HEK293 (cell line): ENCODE data around the gene HAT1.

ENCODE experiments used
- HOXC10 ChIP-seq: sonication (generic); formaldehyde crosslinking; IDR thresholded peaks from 2 replicates; pipeline ENCODE4 v1.8.1; 2023; ENCODE audit warnings: mild to moderate bottlenecking, missing genetic modification reagents
- HOXD13 ChIP-seq: sonication (generic); formaldehyde crosslinking; IDR thresholded peaks from 2 replicates; pipeline ENCODE4 v1.8.0; 2022; ENCODE audit warnings: missing genetic modification reagents, borderline replicate concordance
- KLF8 ChIP-seq: fragments of 450-650 bp; formaldehyde crosslinking; IDR thresholded peaks from 2 replicates; pipeline ENCODE4 v1.5.1; 2016; ENCODE audit warnings: missing biosample characterization, missing genetic modification characterization
- YY2 ChIP-seq: fragments of 450-650 bp; formaldehyde crosslinking; IDR thresholded peaks from 2 replicates; pipeline ENCODE4 v1.5.1; 2016; ENCODE audit warnings: missing biosample characterization, missing genetic modification characterization
- ZNF10 ChIP-seq: fragments of 450-650 bp; formaldehyde crosslinking; IDR thresholded peaks from 2 replicates; pipeline ENCODE4 v1.5.1; 2017; ENCODE audit warnings: missing biosample characterization, missing genetic modification characterization
- ZNF184 ChIP-seq: fragments of 450-650 bp; IDR thresholded peaks from 2 replicates; pipeline ENCODE4 v1.5.1; 2018; ENCODE audit warnings: missing biosample characterization, mild to moderate bottlenecking, missing genetic modification characterization
- ZNF19 ChIP-seq: fragments of 450-650 bp; formaldehyde crosslinking; IDR thresholded peaks from 2 replicates; pipeline ENCODE4; 2016; ENCODE audit warnings: missing biosample characterization, missing genetic modification characterization, low read depth
- ZNF335 ChIP-seq: fragments of 450-650 bp; formaldehyde crosslinking; conservative IDR thresholded peaks from 2 replicates; pipeline ENCODE4 v1.5.1; 2016; ENCODE audit warnings: missing biosample characterization, missing genetic modification characterization
- ZNF391 ChIP-seq: fragments of 450-650 bp; formaldehyde crosslinking; IDR thresholded peaks from 2 replicates; pipeline ENCODE4 v1.5.1; 2016; ENCODE audit warnings: low read depth, missing biosample characterization, missing genetic modification characterization, borderline replicate concordance
- ZNF600 ChIP-seq: fragments of 450-650 bp; formaldehyde crosslinking; IDR thresholded peaks from 2 replicates; pipeline ENCODE4 v1.5.1; 2016; ENCODE audit warnings: missing biosample characterization, missing genetic modification characterization
- ZNF626 ChIP-seq: fragments of 450-650 bp; sonication (Bioruptor Pico); formaldehyde crosslinking; IDR thresholded peaks from 2 replicates; pipeline ENCODE4 v1.5.1; 2018; ENCODE audit warnings: missing biosample characterization, missing genetic modification characterization, inconsistent platforms
- ZNF660 ChIP-seq: fragments of 450-650 bp; IDR thresholded peaks from 2 replicates; pipeline ENCODE4 v1.5.1; 2018; ENCODE audit warnings: missing biosample characterization, mild to moderate bottlenecking, missing genetic modification characterization
- ZNF707 ChIP-seq: fragments of 450-650 bp; formaldehyde crosslinking; IDR thresholded peaks from 2 replicates; pipeline ENCODE4 v1.5.1; 2016; ENCODE audit warnings: missing biosample characterization, missing genetic modification characterization
- ZNF830 ChIP-seq: fragments of 450-650 bp; IDR thresholded peaks from 2 replicates; pipeline ENCODE4 v1.5.0; 2018; ENCODE audit warnings: missing biosample characterization, missing genetic modification characterization, low read depth, mild to moderate bottlenecking, moderate library complexity
- TF ChIP-seq, protein P1 (sequence below): fragments of 450-650 bp; formaldehyde crosslinking; IDR thresholded peaks from 2 replicates; pipeline ENCODE4 v1.5.1; 2016; ENCODE audit warnings: missing biosample characterization, missing genetic modification characterization
- TF ChIP-seq, protein P2 (sequence below): fragments of 450-650 bp; formaldehyde crosslinking; IDR thresholded peaks from 2 replicates; pipeline ENCODE4 v1.5.1; 2017; ENCODE audit warnings: missing biosample characterization, missing genetic modification characterization
- TF ChIP-seq, protein P3 (sequence below): fragments of 450-650 bp; formaldehyde crosslinking; IDR thresholded peaks from 2 replicates; pipeline ENCODE4 v1.5.1; 2017; ENCODE audit warnings: missing biosample characterization, mild to moderate bottlenecking, missing genetic modification characterization, moderate library complexity
- TF ChIP-seq, protein P4 (sequence below): fragments of 450-650 bp; formaldehyde crosslinking; IDR thresholded peaks from 2 replicates; pipeline ENCODE4 v1.5.1; 2016; ENCODE audit warnings: missing biosample characterization, missing genetic modification characterization, low read depth
- TF ChIP-seq, protein P5 (sequence below): fragments of 450-650 bp; formaldehyde crosslinking; conservative IDR thresholded peaks from 2 replicates; pipeline ENCODE4 v1.5.1; 2016; ENCODE audit warnings: low read depth, missing biosample characterization, missing genetic modification characterization
- TF ChIP-seq, protein P6 (sequence below): fragments of 450-650 bp; formaldehyde crosslinking; IDR thresholded peaks from 2 replicates; pipeline ENCODE4 v1.5.1; 2016; ENCODE audit warnings: missing biosample characterization, missing genetic modification characterization

The HAT1 gene

DNA sequence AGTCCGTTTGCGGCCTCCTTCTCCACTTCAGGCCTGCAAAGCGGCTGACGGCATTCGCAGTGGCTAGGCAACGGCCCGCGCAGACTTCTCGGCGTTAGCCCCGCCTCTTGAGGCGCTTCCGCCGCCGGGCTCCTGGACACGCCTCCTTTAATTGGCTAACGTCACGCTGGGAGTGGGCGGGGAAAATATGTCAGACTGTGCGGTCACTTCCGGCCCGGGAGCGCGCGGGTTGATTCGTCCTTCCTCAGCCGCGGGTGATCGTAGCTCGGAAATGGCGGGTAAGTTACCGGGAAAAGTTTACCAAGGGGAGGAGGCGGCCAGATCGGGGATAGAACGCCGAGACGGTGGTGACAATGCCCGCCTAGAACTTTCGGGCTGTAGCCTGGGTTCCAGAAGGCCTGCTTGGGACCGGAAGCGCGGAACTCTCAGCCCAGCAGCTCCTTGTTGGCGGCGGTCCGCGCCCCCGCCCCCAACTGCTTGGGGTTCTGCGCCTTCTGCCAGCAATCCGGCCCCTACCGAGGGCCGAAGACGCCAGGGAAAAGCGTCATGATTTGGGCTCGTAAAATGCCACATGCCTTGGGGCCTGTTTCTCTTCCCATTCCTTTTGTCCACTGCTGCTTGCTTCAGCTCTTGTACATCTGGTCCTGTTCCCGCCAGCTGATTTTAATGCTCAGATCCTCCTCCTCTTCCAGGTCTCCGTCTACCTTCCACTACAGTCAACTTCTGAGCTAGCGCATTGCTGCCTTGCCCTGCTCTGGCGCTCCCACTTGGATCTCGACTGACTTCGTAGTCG, at the start of gene HAT1 (continued):
- no peak for TF ChIP-seq ZNF830 (tag by site-specific recombination)
- no peak for TF ChIP-seq HOXC10
- TF ChIP-seq, protein P1, sequence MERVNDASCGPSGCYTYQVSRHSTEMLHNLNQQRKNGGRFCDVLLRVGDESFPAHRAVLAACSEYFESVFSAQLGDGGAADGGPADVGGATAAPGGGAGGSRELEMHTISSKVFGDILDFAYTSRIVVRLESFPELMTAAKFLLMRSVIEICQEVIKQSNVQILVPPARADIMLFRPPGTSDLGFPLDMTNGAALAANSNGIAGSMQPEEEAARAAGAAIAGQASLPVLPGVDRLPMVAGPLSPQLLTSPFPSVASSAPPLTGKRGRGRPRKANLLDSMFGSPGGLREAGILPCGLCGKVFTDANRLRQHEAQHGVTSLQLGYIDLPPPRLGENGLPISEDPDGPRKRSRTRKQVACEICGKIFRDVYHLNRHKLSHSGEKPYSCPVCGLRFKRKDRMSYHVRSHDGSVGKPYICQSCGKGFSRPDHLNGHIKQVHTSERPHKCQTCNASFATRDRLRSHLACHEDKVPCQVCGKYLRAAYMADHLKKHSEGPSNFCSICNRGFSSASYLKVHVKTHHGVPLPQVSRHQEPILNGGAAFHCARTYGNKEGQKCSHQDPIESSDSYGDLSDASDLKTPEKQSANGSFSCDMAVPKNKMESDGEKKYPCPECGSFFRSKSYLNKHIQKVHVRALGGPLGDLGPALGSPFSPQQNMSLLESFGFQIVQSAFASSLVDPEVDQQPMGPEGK (tag by site-specific recombination) = peak; percentile 82
- peak; percentile 70 for TF ChIP-seq ZNF660
- peak; percentile 72; the same call in 1 of the 2 replicates for TF ChIP-seq KLF8 (tag by site-specific recombination)
- TF ChIP-seq YY2 = 0 out of 2 replicates have a peak, but pooled peaks have one; percentile 57
- TF ChIP-seq ZNF600 (tag by site-specific recombination) = peak; percentile 69
- TF ChIP-seq, protein P2, sequence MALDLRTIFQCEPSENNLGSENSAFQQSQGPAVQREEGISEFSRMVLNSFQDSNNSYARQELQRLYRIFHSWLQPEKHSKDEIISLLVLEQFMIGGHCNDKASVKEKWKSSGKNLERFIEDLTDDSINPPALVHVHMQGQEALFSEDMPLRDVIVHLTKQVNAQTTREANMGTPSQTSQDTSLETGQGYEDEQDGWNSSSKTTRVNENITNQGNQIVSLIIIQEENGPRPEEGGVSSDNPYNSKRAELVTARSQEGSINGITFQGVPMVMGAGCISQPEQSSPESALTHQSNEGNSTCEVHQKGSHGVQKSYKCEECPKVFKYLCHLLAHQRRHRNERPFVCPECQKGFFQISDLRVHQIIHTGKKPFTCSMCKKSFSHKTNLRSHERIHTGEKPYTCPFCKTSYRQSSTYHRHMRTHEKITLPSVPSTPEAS (tag by site-specific recombination) = no peak; the same call in 1 of the 2 replicates
- no peak for TF ChIP-seq ZNF391 (tag by site-specific recombination)
- TF ChIP-seq ZNF10 = peak; percentile 34; the same call in 1 of the 2 replicates
- TF ChIP-seq ZNF335 (tag by site-specific recombination) = peak; percentile 73
- no peak for TF ChIP-seq ZNF184 (tag by site-specific recombination)
- no peak for TF ChIP-seq ZNF19
- peak; percentile 64; the same call in 1 of the 2 replicates for TF ChIP-seq HOXD13 (CRISPR knock-in tag)
- TF ChIP-seq ZNF626 (tag by site-specific recombination) = no peak
- TF ChIP-seq, protein P3, sequence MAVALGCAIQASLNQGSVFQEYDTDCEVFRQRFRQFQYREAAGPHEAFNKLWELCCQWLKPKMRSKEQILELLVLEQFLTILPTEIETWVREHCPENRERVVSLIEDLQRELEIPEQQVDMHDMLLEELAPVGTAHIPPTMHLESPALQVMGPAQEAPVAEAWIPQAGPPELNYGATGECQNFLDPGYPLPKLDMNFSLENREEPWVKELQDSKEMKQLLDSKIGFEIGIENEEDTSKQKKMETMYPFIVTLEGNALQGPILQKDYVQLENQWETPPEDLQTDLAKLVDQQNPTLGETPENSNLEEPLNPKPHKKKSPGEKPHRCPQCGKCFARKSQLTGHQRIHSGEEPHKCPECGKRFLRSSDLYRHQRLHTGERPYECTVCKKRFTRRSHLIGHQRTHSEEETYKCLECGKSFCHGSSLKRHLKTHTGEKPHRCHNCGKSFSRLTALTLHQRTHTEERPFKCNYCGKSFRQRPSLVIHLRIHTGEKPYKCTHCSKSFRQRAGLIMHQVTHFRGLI (tag by site-specific recombination) = 0 out of 2 replicates have a peak, but pooled peaks have one; percentile 16
- TF ChIP-seq, protein P4, sequence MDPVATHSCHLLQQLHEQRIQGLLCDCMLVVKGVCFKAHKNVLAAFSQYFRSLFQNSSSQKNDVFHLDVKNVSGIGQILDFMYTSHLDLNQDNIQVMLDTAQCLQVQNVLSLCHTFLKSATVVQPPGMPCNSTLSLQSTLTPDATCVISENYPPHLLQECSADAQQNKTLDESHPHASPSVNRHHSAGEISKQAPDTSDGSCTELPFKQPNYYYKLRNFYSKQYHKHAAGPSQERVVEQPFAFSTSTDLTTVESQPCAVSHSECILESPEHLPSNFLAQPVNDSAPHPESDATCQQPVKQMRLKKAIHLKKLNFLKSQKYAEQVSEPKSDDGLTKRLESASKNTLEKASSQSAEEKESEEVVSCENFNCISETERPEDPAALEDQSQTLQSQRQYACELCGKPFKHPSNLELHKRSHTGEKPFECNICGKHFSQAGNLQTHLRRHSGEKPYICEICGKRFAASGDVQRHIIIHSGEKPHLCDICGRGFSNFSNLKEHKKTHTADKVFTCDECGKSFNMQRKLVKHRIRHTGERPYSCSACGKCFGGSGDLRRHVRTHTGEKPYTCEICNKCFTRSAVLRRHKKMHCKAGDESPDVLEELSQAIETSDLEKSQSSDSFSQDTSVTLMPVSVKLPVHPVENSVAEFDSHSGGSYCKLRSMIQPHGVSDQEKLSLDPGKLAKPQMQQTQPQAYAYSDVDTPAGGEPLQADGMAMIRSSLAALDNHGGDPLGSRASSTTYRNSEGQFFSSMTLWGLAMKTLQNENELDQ (tag by site-specific recombination) = no peak
- TF ChIP-seq, protein P5, sequence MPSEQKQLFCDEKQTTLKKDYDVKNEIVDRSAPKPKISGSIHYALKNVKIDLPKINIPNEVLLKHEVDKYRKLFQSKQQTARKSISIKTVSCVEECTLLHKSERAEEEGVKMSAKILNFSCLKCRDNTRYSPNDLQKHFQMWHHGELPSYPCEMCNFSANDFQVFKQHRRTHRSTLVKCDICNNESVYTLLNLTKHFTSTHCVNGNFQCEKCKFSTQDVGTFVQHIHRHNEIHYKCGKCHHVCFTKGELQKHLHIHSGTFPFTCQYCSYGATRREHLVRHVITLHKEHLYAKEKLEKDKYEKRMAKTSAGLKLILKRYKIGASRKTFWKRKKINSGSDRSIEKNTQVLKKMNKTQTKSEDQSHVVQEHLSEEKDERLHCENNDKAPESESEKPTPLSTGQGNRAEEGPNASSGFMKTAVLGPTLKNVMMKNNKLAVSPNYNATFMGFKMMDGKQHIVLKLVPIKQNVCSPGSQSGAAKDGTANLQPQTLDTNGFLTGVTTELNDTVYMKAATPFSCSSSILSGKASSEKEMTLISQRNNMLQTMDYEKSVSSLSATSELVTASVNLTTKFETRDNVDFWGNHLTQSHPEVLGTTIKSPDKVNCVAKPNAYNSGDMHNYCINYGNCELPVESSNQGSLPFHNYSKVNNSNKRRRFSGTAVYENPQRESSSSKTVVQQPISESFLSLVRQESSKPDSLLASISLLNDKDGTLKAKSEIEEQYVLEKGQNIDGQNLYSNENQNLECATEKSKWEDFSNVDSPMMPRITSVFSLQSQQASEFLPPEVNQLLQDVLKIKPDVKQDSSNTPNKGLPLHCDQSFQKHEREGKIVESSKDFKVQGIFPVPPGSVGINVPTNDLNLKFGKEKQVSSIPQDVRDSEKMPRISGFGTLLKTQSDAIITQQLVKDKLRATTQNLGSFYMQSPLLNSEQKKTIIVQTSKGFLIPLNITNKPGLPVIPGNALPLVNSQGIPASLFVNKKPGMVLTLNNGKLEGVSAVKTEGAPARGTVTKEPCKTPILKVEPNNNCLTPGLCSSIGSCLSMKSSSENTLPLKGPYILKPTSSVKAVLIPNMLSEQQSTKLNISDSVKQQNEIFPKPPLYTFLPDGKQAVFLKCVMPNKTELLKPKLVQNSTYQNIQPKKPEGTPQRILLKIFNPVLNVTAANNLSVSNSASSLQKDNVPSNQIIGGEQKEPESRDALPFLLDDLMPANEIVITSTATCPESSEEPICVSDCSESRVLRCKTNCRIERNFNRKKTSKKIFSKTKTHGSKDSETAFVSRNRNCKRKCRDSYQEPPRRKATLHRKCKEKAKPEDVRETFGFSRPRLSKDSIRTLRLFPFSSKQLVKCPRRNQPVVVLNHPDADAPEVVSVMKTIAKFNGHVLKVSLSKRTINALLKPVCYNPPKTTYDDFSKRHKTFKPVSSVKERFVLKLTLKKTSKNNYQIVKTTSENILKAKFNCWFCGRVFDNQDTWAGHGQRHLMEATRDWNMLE (tag by site-specific recombination) = peak; percentile 32; the same call in 1 of the 2 replicates
- no peak for TF ChIP-seq ZNF707
- TF ChIP-seq, protein P6, sequence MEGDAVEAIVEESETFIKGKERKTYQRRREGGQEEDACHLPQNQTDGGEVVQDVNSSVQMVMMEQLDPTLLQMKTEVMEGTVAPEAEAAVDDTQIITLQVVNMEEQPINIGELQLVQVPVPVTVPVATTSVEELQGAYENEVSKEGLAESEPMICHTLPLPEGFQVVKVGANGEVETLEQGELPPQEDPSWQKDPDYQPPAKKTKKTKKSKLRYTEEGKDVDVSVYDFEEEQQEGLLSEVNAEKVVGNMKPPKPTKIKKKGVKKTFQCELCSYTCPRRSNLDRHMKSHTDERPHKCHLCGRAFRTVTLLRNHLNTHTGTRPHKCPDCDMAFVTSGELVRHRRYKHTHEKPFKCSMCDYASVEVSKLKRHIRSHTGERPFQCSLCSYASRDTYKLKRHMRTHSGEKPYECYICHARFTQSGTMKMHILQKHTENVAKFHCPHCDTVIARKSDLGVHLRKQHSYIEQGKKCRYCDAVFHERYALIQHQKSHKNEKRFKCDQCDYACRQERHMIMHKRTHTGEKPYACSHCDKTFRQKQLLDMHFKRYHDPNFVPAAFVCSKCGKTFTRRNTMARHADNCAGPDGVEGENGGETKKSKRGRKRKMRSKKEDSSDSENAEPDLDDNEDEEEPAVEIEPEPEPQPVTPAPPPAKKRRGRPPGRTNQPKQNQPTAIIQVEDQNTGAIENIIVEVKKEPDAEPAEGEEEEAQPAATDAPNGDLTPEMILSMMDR (tag by site-specific recombination) = peak; percentile 32
